Fibroblast of peridontal ligament (primary cell): Measurements from ENCODE around the gene USP22.
"Not testable (repeated sequence)": the region's sequence is repeated elsewhere in the genome, so short reads cannot be mapped to it uniquely, and the experiment has no call there.

ENCODE experiments used
- DNase-seq: peaks from one replicate; pipeline ENCODE4 v3.0.0-alpha.2; 2010; ENCODE audit errors: extremely low read depth

Gene USP22

DNA sequence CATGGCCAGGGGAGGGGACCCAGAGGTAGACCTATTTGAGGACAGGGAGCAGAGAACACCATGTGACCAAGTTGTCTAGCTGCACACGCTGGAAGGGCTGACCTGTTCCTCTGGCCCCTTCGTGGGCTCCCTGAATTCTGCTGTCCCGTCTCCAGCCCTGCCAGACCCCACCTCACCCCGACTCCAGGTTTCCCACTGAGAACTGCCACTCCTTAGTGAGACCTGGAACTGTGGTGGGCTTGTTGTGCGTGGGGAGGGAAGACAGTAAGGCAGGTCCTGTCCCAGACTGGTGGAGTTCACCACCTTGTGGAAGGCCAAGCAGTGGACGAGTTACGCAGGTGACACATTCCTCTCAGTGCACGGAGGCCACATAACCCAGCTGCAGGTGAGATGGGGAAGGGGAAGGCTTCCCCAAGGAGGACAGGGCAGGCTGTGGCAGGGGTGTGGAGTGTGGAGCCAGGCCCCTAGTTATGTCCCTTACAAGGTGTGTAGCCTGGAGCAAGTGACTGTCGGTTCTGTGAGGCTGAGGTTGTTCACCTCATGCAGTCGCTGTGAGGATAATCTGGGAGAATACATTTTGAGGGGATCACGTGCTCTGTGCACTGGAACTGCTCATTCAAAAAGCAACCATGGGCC is 54.7 kb downstream of the USP22 start:
- no peak for DNase-seq

DNA sequence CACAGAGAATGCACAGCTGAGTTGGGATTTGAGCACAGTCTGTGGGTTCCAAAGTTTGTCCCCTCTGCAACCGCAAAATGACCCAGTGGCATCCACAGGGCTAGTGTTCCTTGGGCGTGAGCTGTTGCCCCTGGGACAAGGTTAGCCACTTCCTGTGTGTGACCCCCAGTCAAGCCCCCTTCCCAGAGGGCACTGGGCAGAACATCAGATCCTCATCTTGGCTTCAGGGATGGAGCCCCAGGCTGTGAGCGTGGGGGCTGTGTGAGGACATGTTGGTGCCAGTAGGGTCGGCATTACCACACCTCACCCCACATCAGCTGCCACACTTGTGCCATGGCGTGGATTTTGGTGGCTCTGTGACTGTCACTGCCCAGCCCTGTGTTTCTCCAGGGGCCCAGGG is 55.3 kb downstream of the USP22 start:
- DNase-seq, result no peak

DNA sequence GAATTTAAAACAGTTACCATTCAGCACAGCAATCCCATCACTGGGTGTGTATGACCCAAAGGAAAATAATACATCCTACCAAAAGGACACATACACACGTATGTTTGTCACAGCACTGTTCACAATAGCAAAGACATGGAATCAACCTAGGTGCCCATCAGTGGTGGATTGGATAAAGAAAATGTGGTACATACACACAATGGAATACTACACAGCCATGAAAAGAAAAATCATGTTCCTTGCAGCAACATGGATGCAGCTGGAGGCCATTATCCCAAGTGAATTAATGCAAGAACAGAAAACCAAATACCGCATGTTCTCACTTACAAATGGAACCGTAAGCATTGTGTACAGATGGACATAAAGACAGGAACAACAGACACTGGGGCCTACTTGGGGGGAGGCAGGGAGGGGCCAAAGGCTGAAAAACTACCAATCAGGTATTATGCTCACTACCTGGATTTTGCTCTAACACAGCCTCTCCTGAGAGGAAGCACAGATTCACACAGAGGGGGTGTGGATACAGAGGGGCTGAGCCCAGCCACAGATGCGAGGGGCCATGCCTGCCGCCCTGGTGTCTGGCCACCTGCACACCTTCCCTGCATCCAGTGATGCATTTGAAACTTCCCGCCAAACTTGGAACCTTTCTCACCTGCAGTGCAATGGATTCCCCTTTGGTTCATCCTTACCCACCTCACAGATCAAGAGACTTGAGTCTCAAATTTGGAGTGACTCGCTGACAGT is 55.9 kb downstream of the USP22 start:
- DNase-seq, result no peak

GRCh38 chr17:20983359-20983637 is 59.5 kb downstream of the USP22 start:
- no peak for DNase-seq

DNA sequence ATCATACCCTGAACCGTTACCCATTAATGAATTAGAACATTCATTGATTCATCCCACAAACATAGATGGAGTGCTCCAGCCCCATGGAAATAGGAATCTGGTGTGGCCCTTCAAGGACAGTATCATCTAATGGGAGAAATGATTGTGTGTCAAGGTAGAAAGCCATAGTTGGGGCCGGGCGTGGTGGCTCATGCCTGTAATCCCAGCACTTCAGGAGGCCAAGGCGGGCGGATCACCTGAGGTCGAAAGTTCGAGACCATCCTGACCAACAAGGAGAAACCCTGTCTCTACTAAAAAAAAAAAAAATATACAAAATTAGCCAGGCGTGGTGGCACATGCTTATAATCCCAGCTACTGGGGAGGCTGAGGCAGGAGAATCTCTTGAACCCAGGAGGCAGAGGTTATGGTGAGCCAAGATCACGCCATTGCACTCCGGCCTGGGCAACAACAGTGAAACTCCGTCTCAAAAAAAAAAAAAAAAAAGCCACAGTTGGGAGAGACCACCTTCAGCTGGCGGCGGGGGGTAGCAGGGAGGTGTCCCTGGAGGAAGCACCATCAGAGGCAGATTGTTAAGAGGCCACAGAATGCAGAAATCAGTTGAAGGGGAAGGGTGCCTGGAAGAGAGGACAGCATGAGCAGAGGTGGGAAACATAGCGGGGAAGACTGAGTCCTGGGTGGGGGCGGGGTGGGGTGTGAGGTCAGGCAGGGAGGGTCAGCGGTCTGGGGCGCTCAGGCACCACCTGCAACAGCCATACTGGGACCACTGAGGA is 60.0 kb downstream of the USP22 start:
- no peak for DNase-seq

DNA sequence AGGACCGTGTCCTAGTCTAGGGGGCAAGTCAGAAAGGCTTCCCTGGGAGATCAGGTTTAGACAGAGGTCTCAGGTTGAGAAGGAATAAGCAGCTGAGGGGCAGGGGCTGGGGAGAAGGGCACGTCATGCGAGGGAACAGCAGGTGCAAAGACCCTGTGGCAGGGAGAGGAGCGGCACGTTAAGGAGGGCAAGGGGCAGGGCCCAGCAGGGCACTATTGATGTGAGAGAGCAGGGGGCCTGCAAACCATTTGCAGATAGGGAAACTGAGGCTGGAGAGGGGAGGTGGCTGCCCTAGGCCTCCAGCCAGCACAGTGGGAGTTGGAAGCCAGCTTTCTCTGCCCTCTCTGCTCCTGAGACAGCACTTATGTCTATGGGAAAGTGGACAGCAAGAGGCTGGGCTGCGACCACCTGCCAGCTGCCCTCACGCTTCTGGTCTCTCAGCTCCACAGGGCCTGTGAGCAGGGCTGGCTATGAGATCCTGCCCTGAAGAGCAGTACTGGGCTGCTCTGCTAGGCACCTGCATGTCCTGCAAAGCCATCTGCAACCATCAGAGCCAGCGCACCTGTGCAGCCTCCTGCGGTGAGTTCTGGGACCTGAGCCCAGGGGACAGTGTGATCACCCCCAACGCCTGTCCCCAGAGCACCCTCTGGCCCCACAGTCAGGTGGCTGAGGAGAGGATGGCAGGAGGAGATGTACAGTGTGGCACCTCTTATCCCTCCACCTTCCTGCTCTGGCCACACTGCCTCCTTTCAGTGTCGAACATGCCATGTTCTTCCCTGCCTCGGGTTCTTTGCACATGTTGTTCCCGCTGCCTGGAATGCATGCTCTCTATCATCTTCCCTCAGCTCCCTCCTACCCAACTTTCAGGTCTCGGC is 61.5 kb downstream of the USP22 start:
- DNase-seq, result no peak

- no peak for DNase-seq
Measured at GRCh38 chr17:20979792-20980083, 63.1 kb downstream of the USP22 start.

- not testable (repeated sequence) for DNase-seq
Measured at GRCh38 chr17:20979007-20979791, 63.6 kb downstream of the USP22 start.

GRCh38 chr17:20977609-20978253 is 65.1 kb downstream of the USP22 start:
- peak; percentile 32 for DNase-seq

- DNase-seq, result no peak
Measured at GRCh38 chr17:20975566-20975965, 67.2 kb downstream of the USP22 start.

- DNase-seq, result no peak
Measured at GRCh38 chr17:20970329-20970728, 72.5 kb downstream of the USP22 start.

- no peak for DNase-seq
Measured at GRCh38 chr17:20968913-20969616, 73.7 kb downstream of the USP22 start.

DNA sequence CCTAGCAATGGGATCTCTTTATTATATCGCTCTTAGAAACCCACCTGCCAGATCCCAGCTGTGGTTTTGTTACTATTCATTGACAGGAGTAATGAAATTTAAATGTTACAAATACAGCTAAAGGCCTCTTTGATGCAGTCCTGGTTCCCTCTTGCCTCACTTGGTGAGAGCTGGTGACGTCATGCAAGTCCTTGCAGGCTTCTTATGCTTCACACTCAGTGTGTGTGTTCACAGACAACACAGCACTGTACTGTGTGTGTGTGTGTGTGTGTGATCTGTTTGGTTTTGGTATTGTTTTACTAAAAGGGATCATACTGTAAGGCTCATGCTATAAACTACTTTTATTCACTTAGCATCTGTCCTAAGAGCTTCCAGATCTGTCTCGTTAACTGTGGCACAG is 75.0 kb downstream of the USP22 start:
- DNase-seq, result no peak

DNA sequence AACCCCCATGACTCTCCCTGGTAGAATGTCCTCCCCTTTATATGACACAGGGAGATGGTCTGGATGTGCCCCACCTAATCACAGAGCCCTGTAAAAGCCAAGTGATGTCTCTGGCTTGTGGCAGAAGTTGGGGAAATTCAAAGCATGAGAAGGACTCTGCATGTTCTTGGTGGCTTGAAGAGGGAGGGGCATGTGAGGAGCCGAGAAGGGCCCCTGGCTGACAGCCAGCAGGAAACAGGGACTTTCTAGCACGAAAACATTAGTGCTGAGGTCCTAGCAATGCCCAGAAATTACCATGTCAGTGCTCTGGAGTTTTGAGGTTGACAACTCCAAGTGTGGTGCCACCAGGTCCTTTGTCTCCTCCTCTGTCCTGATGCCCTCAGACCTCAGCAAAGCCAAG is 75.9 kb downstream of the USP22 start:
- no peak for DNase-seq

DNA sequence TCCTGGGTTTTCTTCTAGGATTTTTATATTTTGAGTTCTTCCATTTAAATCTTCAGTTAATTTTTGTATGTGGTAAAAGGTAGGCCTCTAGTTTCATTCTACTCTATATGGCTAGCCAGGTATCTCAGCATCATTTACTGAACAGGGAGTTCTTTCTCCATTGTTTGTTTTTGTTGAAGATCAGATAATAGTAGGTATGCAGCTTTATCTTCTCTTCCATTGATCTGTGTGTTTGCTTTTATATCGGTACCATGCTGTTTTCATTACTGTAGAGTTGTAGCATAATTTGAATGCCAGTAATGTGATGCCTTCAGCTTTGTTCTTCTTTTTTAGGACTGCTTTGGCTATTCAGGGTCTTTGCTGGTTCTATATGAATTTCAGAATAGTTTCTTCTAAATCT is 77.3 kb downstream of the USP22 start:
- no peak for DNase-seq

- DNase-seq, result peak; percentile 6
Measured at GRCh38 chr17:20961586-20961985, 81.2 kb downstream of the USP22 start.

DNA sequence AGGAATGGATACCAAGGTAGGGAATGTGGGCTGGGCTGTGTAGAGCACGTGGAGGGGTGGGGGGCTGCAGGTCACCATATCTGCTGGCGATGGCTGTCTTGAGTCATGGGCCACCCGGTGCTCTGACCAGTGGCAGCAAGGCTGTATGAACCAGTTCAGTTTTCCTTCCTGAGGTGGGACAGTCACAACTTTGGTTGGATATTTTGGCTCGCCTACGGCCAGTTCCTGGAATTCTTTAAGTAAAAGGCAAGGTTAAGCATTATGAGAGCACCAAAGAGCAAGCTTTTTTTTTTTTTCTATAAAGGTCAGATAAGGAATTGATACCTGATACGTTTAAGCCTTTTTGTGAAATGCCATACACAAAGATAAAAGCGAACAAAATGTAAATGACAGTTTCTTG is 81.9 kb downstream of the USP22 start:
- no peak for DNase-seq

DNA sequence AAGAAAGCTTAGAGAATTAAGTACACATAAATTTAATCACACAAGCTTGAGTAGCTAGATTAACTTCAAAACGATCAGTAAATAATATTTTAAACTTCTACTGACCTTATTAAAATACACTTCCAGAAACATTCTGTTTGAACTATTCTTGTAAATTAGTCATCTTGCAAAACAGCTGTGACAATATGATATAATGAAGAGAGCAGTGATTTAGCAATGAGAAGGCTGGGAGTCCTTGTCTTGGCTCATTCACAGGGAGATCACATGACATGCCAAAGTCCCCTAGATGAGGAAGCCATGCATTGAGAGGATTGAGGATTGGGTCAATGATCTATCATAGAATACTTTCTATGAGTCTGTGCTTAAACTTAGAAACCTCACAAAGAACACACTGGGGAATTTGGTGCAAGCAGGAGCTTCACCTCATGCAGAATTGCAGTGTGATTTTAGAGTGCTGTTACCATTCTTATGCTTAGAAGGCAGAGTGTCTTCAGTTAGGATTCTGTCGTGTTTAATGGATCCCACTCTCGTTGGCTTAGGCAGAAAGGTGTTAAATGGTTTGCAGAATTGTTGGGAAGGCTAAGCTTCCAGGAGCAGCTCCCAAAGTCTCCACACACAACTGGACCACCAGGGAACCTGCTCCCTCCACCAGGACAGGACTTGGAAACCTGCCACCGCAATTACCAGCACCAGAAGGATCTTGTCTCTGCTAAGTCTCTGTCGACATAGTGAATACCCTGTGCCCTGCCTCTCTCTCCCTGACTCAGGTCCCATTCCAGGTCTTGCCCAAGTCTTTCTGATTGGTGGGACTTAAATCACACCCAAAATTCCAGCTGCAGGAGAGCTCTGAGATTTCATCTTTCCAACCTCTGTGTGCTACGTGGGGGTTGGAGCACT is 87.1 kb downstream of the USP22 start:
- peak; percentile 60 for DNase-seq

- DNase-seq, result no peak
Measured at GRCh38 chr17:20954794-20955193, 88.0 kb downstream of the USP22 start.
